ENCODE measurements around the gene VGLL4.

Gene VGLL4

GRCh38 chr3:11602886-11603527 is 40.7 kb downstream of the VGLL4 start:
- TF ChIP-seq FOXM1 (IDR thresholded peaks at IDR 0.05; ENCODE audit: borderline replicate concordance, low read depth) (no peak), ZBTB7A (IDR thresholded peaks at IDR 0.05; ENCODE audit: low read depth) (no peak), EGR1 (IDR thresholded peaks at IDR 0.05) (no peak), RAD21 (IDR thresholded peaks at IDR 0.05; ENCODE audit: low read depth) (no peak), NFIC (IDR thresholded peaks at IDR 0.05) (no peak), TAF1 (IDR thresholded peaks at IDR 0.05; ENCODE audit: low read depth) (no peak), CEBPB (IDR thresholded peaks at IDR 0.05) (no peak), MAX (IDR thresholded peaks at IDR 0.05) (no peak), TEAD4 (IDR thresholded peaks at IDR 0.05) (no peak), CREB1 (IDR thresholded peaks at IDR 0.05; ENCODE audit: low read depth) (no peak), TCF12 (IDR thresholded peaks at IDR 0.05; ENCODE audit: low read depth) (no peak), USF1 (IDR thresholded peaks at IDR 0.05) (no peak), EP300 (IDR thresholded peaks at IDR 0.05; ENCODE audit: borderline replicate concordance) (no peak), REST (IDR thresholded peaks at IDR 0.05; ENCODE audit: low read depth) (no peak), YY1 (IDR thresholded peaks at IDR 0.05; ENCODE audit: low read depth) (no peak)

- no peak for TF ChIP-seq EGR1 (IDR thresholded peaks at IDR 0.05)
- no peak for TF ChIP-seq EP300 (IDR thresholded peaks at IDR 0.05; ENCODE audit: borderline replicate concordance)
- TF ChIP-seq FOXM1 (IDR thresholded peaks at IDR 0.05; ENCODE audit: borderline replicate concordance, low read depth), result no peak
- no peak for TF ChIP-seq NFIC (IDR thresholded peaks at IDR 0.05)
- TF ChIP-seq TEAD4 (IDR thresholded peaks at IDR 0.05), result no peak
- no peak for TF ChIP-seq ZBTB7A (IDR thresholded peaks at IDR 0.05; ENCODE audit: low read depth)
Observed at GRCh38 chr3:11602239-11602840, 41.4 kb downstream of the VGLL4 start.

GRCh38 chr3:11601446-11602238 is 42.1 kb downstream of the VGLL4 start:
- TF ChIP-seq REST (IDR thresholded peaks at IDR 0.05; ENCODE audit: low read depth) (no peak), EGR1 (IDR thresholded peaks at IDR 0.05) (no peak), TCF12 (IDR thresholded peaks at IDR 0.05; ENCODE audit: low read depth) (no peak), RAD21 (IDR thresholded peaks at IDR 0.05; ENCODE audit: low read depth) (no peak), ZBTB7A (IDR thresholded peaks at IDR 0.05; ENCODE audit: low read depth) (no peak), FOXM1 (IDR thresholded peaks at IDR 0.05; ENCODE audit: borderline replicate concordance, low read depth) (no peak), CEBPB (IDR thresholded peaks at IDR 0.05) (no peak), TEAD4 (IDR thresholded peaks at IDR 0.05) (no peak), CREB1 (IDR thresholded peaks at IDR 0.05; ENCODE audit: low read depth) (no peak), USF1 (IDR thresholded peaks at IDR 0.05) (no peak), NFIC (IDR thresholded peaks at IDR 0.05) (no peak), TAF1 (IDR thresholded peaks at IDR 0.05; ENCODE audit: low read depth) (no peak), YY1 (IDR thresholded peaks at IDR 0.05; ENCODE audit: low read depth) (no peak)

- TF ChIP-seq NFIC (IDR thresholded peaks at IDR 0.05) (peak; percentile 71), CREB1 (IDR thresholded peaks at IDR 0.05; ENCODE audit: low read depth) (no peak), FOXM1 (IDR thresholded peaks at IDR 0.05; ENCODE audit: borderline replicate concordance, low read depth) (peak; percentile 73), CEBPB (IDR thresholded peaks at IDR 0.05) (peak; percentile 27; the same call in 1 of the 2 replicates), MAX (IDR thresholded peaks at IDR 0.05) (peak; percentile 74), RAD21 (IDR thresholded peaks at IDR 0.05; ENCODE audit: low read depth) (no peak; the same call in none of the 2 replicates), REST (IDR thresholded peaks at IDR 0.05; ENCODE audit: low read depth) (0 out of 2 replicates have a peak, but pooled peaks have one; percentile 16), ZBTB7A (IDR thresholded peaks at IDR 0.05; ENCODE audit: low read depth) (no peak), TEAD4 (IDR thresholded peaks at IDR 0.05) (peak; percentile 98), EP300 (IDR thresholded peaks at IDR 0.05; ENCODE audit: borderline replicate concordance) (peak; percentile 78; the same call in 1 of the 2 replicates), TCF12 (IDR thresholded peaks at IDR 0.05; ENCODE audit: low read depth) (peak; percentile 86), USF1 (IDR thresholded peaks at IDR 0.05) (peak; percentile 24), YY1 (IDR thresholded peaks at IDR 0.05; ENCODE audit: low read depth) (no peak)
Observed at GRCh38 chr3:11600501-11601282, 43.0 kb downstream of the VGLL4 start.

Measured in Ishikawa (cell line).